ENCODE results near the gene SYT14. TPM values are rescaled to one million over a fixed set of nuclear protein-coding genes. Genes with fewer than 3 reads are reported as not detected.
"Not testable (repeated sequence)": the region's sequence is repeated elsewhere in the genome, so short reads cannot be mapped to it uniquely, and the experiment has no call there.

SYT14 gene
- total and polyA plus RNA-seq, 2 experiments from 2014 or later: 0.55 to 1.7 TPM

DNA sequence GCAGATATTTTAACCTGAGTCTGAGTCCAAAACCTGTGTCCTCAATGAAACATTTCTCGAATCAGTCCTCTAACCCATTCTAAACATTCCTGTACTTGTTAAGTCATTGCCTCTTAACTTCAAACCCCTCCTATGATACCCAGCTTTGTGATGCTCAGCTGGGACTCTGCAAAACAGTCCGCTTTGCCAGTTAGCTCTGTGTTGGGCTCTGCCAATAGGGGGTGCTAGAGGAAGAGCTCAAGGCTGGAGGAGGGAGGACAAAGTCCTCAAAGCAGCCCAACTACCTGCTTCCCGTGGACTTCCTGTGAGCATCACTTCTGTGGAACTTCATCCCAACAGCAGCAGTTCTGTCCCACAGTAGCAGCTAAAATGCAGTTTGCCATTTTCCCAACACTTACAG lies 38.1 kb upstream of the SYT14 start:
- Histone ChIP-seq H4K20me1 (ENCODE audit: insufficient read depth) (no peaks in the 10 kb centered on the region), H2AFZ (no peak overlapping the region), H3K27ac (peak overlapping the region; percentile 40; the same call in 1 of the 2 replicates), H3K9me3 (ENCODE audit: low read depth) (no peaks in the 10 kb centered on the region), H3K4me2 (ENCODE audit: unreplicated experiment) (no peak overlapping the region), H3F3A (ENCODE audit: insufficient read depth) (peaks cover 23% of the 10 kb centered on the region), H3K79me2 (ENCODE audit: insufficient read depth) (no peaks in the 10 kb centered on the region), H3K4me1 (ENCODE audit: insufficient read depth) (peaks cover 39% of the 10 kb centered on the region), H3K36me3 (ENCODE audit: low read depth) (no peaks in the 10 kb centered on the region), H3K9ac (no peak overlapping the region), H3K27me3 (replicated peaks; ENCODE audit: insufficient read depth) (no peaks in the 10 kb centered on the region), H3K4me3 (no peak overlapping the region), H3K9me2 (ENCODE audit: insufficient read depth) (no peaks in the 10 kb centered on the region)
- DNase-seq: no peak
- 92 to 98% methylated on average over 3 of the region's 3 CpGs for WGBS, 2 experiments (ENCODE audit: low coverage in 1 of 2, low lambda C conversion rate in 2 of 2, missing lambda C conversion rate in 2 of 2)
- in situ Hi-C loops (cut with MboI): no loop called here
- TF ChIP-seq EZH2 (IDR thresholded peaks at IDR 0.05; ENCODE audit: insufficient read depth, poor library complexity, severe bottlenecking) (no peak), EZH2phosphoT487 (IDR thresholded peaks at IDR 0.05; ENCODE audit: insufficient read depth, low read depth) (no peak)

DNA sequence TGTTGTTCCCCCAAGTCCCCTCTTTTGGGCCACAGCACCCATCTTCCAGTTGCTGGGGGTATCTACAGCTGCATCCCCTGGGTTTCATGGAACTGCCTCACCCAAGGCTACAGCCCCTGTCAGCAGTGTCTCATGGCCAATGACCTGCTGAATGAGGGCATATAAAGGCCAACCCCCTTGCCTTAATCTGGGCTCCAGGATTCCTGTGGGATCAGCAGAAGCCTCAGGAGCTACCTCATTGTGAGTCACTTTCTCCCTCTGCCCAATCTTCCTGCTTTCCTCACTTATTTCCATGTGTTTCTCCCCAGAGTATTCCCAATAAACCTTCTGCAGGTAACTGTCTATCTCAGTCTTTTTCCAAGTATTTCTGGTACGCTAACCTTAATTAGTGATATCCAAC lies 37.3 kb upstream of the SYT14 start:
- in situ Hi-C loops (cut with MboI): no loop called here
- 96 to 97% methylated on average over 1 of the region's 1 CpG for WGBS, 2 experiments (ENCODE audit: low coverage in 1 of 2, low lambda C conversion rate in 2 of 2, missing lambda C conversion rate in 2 of 2)
- Histone ChIP-seq H3K4me1 (ENCODE audit: insufficient read depth) (peaks cover 31% of the 10 kb centered on the region), H3K27me3 (replicated peaks; ENCODE audit: insufficient read depth) (no peaks in the 10 kb centered on the region), H3K9me2 (ENCODE audit: insufficient read depth) (no peaks in the 10 kb centered on the region), H3K4me2 (ENCODE audit: unreplicated experiment) (peak overlapping the region; percentile 35), H3K4me3 (no peak overlapping the region), H3K27ac (peak overlapping the region; percentile 40), H3K79me2 (ENCODE audit: insufficient read depth) (no peaks in the 10 kb centered on the region), H3K36me3 (ENCODE audit: low read depth) (no peaks in the 10 kb centered on the region), H3F3A (ENCODE audit: insufficient read depth) (peaks cover 16% of the 10 kb centered on the region), H4K20me1 (ENCODE audit: insufficient read depth) (no peaks in the 10 kb centered on the region), H3K9ac (no peak overlapping the region), H3K9me3 (ENCODE audit: low read depth) (no peaks in the 10 kb centered on the region), H2AFZ (no peak overlapping the region)
- peak; percentile 84 for DNase-seq
- TF ChIP-seq EZH2phosphoT487 (IDR thresholded peaks at IDR 0.05; ENCODE audit: insufficient read depth, low read depth): no peak
- no peak for TF ChIP-seq EZH2 (IDR thresholded peaks at IDR 0.05; ENCODE audit: insufficient read depth, poor library complexity, severe bottlenecking)

DNA sequence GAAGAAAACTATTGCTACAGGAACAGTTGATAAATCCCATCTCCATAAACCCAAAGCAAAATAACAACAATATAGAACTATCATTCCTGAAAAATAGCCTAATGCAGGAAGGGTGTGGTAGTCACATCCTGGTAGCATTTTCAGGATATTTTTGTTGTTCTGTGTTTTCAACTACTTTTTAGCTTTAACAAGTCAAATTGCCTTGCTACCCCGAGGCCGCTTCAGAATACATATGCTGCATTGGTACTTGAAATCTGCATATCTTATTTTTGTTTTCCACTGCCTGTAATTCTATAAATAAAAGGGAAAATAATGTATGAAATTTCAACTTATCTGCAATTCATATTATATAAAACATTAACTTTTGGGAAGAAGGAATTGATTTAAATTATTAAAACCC lies 36.8 kb upstream of the SYT14 start:
- Histone ChIP-seq H3K4me1 (ENCODE audit: insufficient read depth) (peaks cover 28% of the 10 kb centered on the region), H3K79me2 (ENCODE audit: insufficient read depth) (no peaks in the 10 kb centered on the region), H3K27me3 (replicated peaks; ENCODE audit: insufficient read depth) (no peaks in the 10 kb centered on the region), H2AFZ (no peak overlapping the region), H3K9me3 (ENCODE audit: low read depth) (no peaks in the 10 kb centered on the region), H3K4me2 (ENCODE audit: unreplicated experiment) (peak overlapping the region; percentile 35), H3K27ac (peak overlapping the region; percentile 40), H3F3A (ENCODE audit: insufficient read depth) (peaks cover 13% of the 10 kb centered on the region), H3K9ac (no peak overlapping the region), H3K9me2 (ENCODE audit: insufficient read depth) (no peaks in the 10 kb centered on the region), H3K36me3 (ENCODE audit: low read depth) (no peaks in the 10 kb centered on the region), H4K20me1 (ENCODE audit: insufficient read depth) (no peaks in the 10 kb centered on the region), H3K4me3 (no peak overlapping the region)
- 98 to 100% methylated on average over 2 of the region's 2 CpGs for WGBS, 2 experiments (ENCODE audit: low coverage in 1 of 2, low lambda C conversion rate in 2 of 2, missing lambda C conversion rate in 2 of 2)
- in situ Hi-C loops (cut with MboI): no loop called here
- DNase-seq: no peak
- TF ChIP-seq EZH2phosphoT487 (IDR thresholded peaks at IDR 0.05; ENCODE audit: insufficient read depth, low read depth) (no peak), EZH2 (IDR thresholded peaks at IDR 0.05; ENCODE audit: insufficient read depth, poor library complexity, severe bottlenecking) (no peak)

DNA sequence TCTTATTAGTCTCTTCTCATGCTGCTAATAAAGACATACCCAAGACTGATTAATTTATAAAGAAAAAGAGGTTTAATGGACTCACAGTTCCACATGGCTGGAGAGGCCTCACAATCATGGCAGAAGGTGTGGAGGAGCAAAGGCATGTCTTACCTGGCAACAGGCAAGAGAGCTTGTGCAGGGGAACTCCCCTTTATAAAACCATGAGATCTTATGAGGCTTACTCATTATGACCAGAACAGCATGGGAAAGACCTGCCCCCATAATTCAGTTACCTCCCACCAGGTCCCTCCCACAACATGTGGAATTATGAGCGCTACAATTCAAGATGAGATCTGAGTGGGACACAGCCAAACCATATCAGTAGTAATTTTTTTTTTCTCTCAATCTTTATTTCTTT lies 33.2 kb upstream of the SYT14 start:
- 100% methylated on average over 1 of the region's 1 CpG for WGBS, 2 experiments (ENCODE audit: low coverage in 1 of 2, low lambda C conversion rate in 2 of 2, missing lambda C conversion rate in 2 of 2)
- not testable (repeated sequence) for H3K9me3 ChIP-seq (ENCODE audit: low read depth)

DNA sequence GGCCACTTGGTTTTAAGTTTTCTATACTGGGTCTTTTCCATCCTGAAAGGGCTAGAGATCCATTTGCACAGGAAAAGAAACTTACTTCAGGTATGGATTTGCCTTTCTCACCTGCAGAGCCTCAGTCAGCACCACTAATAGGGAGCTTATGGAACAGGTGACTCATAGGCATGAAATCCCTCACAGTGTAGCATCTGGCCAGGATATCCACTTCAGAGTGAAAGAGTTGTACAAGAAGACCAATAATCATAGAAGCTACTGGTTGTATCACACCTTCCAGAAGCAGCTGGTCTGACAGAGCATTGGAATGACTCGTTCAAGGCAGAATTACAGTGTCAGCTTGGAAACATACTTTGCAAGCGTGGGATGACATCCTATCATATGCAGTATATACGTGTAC lies 26.3 kb upstream of the SYT14 start:
- DNase-seq: no peak
- Histone ChIP-seq H3K36me3 (ENCODE audit: low read depth) (no peaks in the 10 kb centered on the region), H3K9ac (no peak overlapping the region), H3F3A (ENCODE audit: insufficient read depth) (no peaks in the 10 kb centered on the region), H3K4me1 (ENCODE audit: insufficient read depth) (no peaks in the 10 kb centered on the region), H2AFZ (no peak overlapping the region), H3K27ac (no peak overlapping the region), H3K9me2 (ENCODE audit: insufficient read depth) (no peaks in the 10 kb centered on the region), H3K27me3 (replicated peaks; ENCODE audit: insufficient read depth) (no peaks in the 10 kb centered on the region), H3K79me2 (ENCODE audit: insufficient read depth) (no peaks in the 10 kb centered on the region), H3K4me2 (ENCODE audit: unreplicated experiment) (no peak overlapping the region), H3K4me3 (no peak overlapping the region), H4K20me1 (ENCODE audit: insufficient read depth) (no peaks in the 10 kb centered on the region), H3K9me3 (ENCODE audit: low read depth) (no peaks in the 10 kb centered on the region)
- in situ Hi-C loops (cut with MboI): no loop called here
- 67 to 68% methylated on average over 3 of the region's 3 CpGs for WGBS, 2 experiments (ENCODE audit: low coverage in 1 of 2, low lambda C conversion rate in 2 of 2, missing lambda C conversion rate in 2 of 2)
- no peak for TF ChIP-seq EZH2 (IDR thresholded peaks at IDR 0.05; ENCODE audit: insufficient read depth, poor library complexity, severe bottlenecking)
- TF ChIP-seq EZH2phosphoT487 (IDR thresholded peaks at IDR 0.05; ENCODE audit: insufficient read depth, low read depth): no peak

More for the DNA sequence above, 33.2 kb upstream of the SYT14 start:
- H3K9ac ChIP-seq; H3K27ac ChIP-seq; DNase-seq; H2AFZ ChIP-seq; H3K36me3 ChIP-seq (ENCODE audit: low read depth); H3K79me2 ChIP-seq (ENCODE audit: insufficient read depth); H3F3A ChIP-seq (ENCODE audit: insufficient read depth); H4K20me1 ChIP-seq (ENCODE audit: insufficient read depth); H3K4me3 ChIP-seq; in situ Hi-C loops (cut with MboI); H3K9me2 ChIP-seq (ENCODE audit: insufficient read depth); H3K27me3 ChIP-seq (replicated peaks; ENCODE audit: insufficient read depth); H3K4me2 ChIP-seq (ENCODE audit: unreplicated experiment): not testable (repeated sequence)
- peaks cover 18% of the 10 kb centered on the region for H3K4me1 ChIP-seq (ENCODE audit: insufficient read depth)

Measured in GM23248 (cell line).